ENCODE data around the gene SLC16A8.
A peak's percentile ranks its signal among the peaks of the same experiment; 100 is the strongest.

The SLC16A8 gene

DNA sequence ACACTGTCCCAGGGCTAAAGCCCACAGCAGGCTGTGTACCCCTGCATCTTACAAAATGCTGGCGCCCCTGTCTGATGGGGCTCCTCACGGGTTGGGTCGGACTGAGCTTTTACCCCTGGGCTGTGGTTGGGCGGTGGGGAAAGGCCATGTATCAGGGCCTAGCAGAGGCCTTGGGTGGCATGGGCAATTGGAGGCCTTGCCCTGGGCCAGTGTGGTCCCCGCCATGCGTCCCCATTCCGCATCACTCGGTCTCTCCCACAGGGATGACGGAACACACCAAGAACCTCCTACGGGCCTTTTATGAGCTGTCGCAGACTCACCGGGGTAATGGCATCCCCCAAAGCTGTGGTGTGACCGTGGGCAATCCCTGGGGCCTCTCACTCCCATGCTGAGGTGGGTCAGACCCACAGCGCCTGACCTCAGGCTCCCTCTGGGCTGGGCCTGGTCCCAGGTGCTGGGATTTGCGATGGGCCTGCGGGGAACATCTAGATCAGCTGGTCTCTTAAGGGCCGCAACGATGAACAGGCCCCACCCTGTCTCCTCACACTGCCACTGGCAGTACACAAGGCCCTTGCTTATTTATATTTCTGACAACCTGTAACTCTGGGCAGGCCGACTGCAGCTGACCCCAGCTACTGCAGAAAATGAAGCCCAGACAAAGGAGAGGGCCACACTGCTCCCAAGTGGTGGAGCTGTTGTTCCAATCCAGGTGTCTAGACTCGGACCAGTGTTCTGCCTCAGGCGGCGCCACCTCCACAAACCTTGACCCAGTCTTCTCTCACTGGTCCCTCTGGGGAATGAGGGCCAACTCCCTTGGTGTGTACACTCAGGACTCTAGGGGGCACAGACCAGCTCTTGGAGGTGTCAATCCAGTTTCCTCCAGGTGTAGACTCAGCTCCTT is 12.3 kb downstream of the SLC16A8 start:
- CTCF ChIA-PET, result interaction anchor here (1.0 to 2.1 kb wide), 3 partner anchors 19 to 159 kb away, joined by 3 to 16 read pairs (median 5); no protein-coding TSS in a partner anchor
- peaks cover 3 to 88% of the 10 kb centered on the region in 2 experiments; a peak in 2 of 3 replicates for H3K36me3 ChIP-seq (ENCODE audit: control insufficient read depth in 2 of 2, insufficient read depth in 1 of 2, low read length in 2 of 2)
- H3K4me1 ChIP-seq (ENCODE audit: control insufficient read depth, insufficient read depth, low read length), result no peaks in the 10 kb centered on the region
- H3K9me3 ChIP-seq (ENCODE audit: control insufficient read depth, insufficient read depth, low read depth, low read length), result no peaks in the 10 kb centered on the region
- TF ChIP-seq ZIC2 (tag by site-specific recombination; IDR thresholded peaks at IDR 0.05), result peak; percentile 53
- TF ChIP-seq, protein P1, sequence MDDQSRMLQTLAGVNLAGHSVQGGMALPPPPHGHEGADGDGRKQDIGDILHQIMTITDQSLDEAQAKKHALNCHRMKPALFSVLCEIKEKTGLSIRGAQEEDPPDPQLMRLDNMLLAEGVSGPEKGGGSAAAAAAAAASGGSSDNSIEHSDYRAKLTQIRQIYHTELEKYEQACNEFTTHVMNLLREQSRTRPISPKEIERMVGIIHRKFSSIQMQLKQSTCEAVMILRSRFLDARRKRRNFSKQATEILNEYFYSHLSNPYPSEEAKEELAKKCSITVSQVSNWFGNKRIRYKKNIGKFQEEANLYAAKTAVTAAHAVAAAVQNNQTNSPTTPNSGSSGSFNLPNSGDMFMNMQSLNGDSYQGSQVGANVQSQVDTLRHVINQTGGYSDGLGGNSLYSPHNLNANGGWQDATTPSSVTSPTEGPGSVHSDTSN (CRISPR knock-in tag; IDR thresholded peaks at IDR 0.05), result no peak
- POLR2A ChIA-PET, result interaction anchor here (0.6 kb wide), 1 partner anchor 29 kb away, joined by 8 read pairs; no protein-coding TSS in a partner anchor
- H3K27ac ChIP-seq (ENCODE audit: extremely low read depth, low read depth, low read length), result no peak overlapping the region
- H3K4me3 ChIP-seq (ENCODE audit: low read depth, low read length), result no peak overlapping the region

DNA sequence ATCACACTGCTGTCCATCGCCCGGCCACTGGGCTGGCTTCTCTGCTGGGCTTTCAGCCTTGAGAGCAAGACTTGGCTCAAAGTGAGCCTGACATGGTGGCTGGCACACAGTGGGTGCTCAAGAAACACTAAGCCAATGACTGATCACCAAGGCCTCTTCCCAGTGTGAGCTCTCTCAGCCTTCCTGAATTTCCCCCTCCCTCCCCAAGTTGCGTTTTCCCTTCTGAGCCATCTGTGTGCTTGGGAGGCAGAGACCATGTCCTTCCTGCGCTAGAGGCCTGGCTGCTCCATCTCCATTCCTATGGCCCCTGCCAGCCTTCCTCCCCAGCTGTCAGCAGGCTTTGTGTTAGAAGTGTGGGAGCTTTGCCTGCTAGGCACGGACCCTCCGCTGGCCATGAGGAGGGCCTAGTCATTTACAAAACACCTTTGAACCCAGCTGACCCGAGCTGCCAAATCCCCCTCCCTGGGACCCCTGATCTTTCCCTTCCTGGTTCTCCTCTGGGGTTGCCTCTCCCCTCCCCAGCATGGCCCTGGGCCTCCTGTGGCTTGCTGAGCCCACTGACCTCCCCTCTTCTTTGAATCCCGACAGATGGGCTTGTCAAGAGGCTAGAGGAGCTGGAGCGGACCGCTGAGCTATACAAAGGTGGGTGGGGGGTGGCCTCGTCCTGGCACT is 13.6 kb downstream of the SLC16A8 start:
- H3K36me3 ChIP-seq (ENCODE audit: control insufficient read depth in 2 of 2, insufficient read depth in 1 of 2, low read length in 2 of 2), result peaks cover 3 to 93% of the 10 kb centered on the region in 2 experiments; a peak in 2 of 3 replicates
- H3K4me1 ChIP-seq (ENCODE audit: control insufficient read depth, insufficient read depth, low read length), result no peaks in the 10 kb centered on the region
- no peak overlapping the region for H3K4me3 ChIP-seq (ENCODE audit: low read depth, low read length)
- no peak overlapping the region for H3K27ac ChIP-seq (ENCODE audit: extremely low read depth, low read depth, low read length)
- CTCF ChIA-PET, result interaction anchor here (0.7 to 2.5 kb wide), 6 partner anchors 11 to 30 kb away, joined by 3 to 11 read pairs (median 4); partner anchors contain the start of gene PICK1
- no peak for TF ChIP-seq TRIM28 (IDR thresholded peaks at IDR 0.05; ENCODE audit: borderline replicate concordance, low read length)
- TF ChIP-seq ZNF521 (tag by site-specific recombination; IDR thresholded peaks at IDR 0.05), result no peak
- TF ChIP-seq ZNF558 (tag by site-specific recombination; IDR thresholded peaks at IDR 0.05), result no peak
- no peak for TF ChIP-seq SETDB1 (IDR thresholded peaks at IDR 0.05; ENCODE audit: insufficient read length, low read length)
- TF ChIP-seq, protein P2, sequence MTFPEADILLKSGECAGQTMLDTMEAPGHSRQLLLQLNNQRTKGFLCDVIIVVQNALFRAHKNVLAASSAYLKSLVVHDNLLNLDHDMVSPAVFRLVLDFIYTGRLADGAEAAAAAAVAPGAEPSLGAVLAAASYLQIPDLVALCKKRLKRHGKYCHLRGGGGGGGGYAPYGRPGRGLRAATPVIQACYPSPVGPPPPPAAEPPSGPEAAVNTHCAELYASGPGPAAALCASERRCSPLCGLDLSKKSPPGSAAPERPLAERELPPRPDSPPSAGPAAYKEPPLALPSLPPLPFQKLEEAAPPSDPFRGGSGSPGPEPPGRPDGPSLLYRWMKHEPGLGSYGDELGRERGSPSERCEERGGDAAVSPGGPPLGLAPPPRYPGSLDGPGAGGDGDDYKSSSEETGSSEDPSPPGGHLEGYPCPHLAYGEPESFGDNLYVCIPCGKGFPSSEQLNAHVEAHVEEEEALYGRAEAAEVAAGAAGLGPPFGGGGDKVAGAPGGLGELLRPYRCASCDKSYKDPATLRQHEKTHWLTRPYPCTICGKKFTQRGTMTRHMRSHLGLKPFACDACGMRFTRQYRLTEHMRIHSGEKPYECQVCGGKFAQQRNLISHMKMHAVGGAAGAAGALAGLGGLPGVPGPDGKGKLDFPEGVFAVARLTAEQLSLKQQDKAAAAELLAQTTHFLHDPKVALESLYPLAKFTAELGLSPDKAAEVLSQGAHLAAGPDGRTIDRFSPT (tag by site-specific recombination; IDR thresholded peaks at IDR 0.05), result no peak
- TF ChIP-seq, protein P3, sequence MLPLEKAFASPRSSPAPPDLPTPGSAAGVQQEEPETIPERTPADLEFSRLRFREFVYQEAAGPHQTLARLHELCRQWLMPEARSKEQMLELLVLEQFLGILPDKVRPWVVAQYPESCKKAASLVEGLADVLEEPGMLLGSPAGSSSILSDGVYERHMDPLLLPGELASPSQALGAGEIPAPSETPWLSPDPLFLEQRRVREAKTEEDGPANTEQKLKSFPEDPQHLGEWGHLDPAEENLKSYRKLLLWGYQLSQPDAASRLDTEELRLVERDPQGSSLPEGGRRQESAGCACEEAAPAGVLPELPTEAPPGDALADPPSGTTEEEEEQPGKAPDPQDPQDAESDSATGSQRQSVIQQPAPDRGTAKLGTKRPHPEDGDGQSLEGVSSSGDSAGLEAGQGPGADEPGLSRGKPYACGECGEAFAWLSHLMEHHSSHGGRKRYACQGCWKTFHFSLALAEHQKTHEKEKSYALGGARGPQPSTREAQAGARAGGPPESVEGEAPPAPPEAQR (tag by site-specific recombination; IDR thresholded peaks at IDR 0.05), result no peak
- TF ChIP-seq ZNF776 (tag by site-specific recombination; IDR thresholded peaks at IDR 0.05; ENCODE audit: borderline replicate concordance), result no peak
- POLR2A ChIA-PET, result no interaction called here
- no peaks in the 10 kb centered on the region for H3K9me3 ChIP-seq (ENCODE audit: control insufficient read depth, insufficient read depth, low read depth, low read length)

DNA sequence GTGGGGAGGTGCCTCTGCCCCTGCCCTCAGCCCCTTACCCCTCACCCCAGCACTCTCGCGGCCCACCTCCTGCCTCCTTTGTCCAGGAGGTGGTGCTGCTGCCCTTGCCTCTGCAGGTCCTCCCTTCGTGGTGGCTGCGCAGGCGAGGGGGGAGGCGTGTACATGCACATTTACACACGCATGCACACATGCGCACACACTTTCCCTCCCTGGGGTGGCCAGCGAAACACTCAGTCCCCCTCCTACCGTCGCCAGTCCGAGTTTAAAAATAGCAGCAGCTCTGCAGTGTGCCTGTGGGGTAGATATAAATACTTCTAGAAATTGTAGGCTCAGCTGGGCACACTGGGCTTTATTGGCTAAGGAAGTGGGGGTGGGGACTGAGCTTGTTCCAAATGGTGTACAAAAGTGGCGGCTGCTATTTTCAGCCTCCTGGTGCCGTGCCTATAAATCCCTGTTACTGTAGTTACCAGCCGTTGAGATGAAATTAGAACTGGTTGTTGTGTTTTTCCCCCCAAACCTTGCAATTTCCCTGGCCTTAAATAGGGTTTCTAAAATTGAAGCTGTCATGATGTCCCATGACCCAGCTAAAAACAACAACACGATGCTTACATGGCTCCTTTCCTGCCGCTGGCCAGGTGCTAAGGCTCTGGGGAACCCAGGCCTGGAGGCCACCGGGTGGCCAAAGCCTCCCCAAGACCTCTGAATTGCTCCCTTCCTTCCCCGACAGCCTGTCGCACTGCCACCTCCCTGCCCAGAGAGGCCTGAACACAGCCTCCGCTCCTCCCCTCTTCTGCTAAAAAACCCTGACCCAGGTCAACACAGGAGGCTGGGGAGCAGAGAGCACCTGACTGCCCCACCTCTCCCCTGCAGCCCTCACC is 14.4 kb downstream of the SLC16A8 start:
- CTCF ChIA-PET, result interaction anchor here (0.6 to 2.5 kb wide), 8 partner anchors 10 to 415 kb away, joined by 3 to 11 read pairs (median 3); partner anchors contain the start of gene PICK1
- H3K4me1 ChIP-seq (ENCODE audit: control insufficient read depth, insufficient read depth, low read length), result no peaks in the 10 kb centered on the region
- H3K4me3 ChIP-seq (ENCODE audit: low read depth, low read length), result no peak overlapping the region
- no peak overlapping the region for H3K27ac ChIP-seq (ENCODE audit: extremely low read depth, low read depth, low read length)
- TF ChIP-seq SCRT1 (tag by site-specific recombination; IDR thresholded peaks at IDR 0.05; ENCODE audit: borderline replicate concordance) (0 out of 2 replicates have a peak, but pooled peaks have one; percentile 29), ZNF654 (tag by site-specific recombination; IDR thresholded peaks at IDR 0.05; ENCODE audit: low read depth) (peak; percentile 25), ZNF274 (IDR thresholded peaks at IDR 0.05; ENCODE audit: low read length) (no peak), ZNF274 (tag by site-specific recombination; IDR thresholded peaks at IDR 0.05; ENCODE audit: borderline replicate concordance) (no peak), SCRT2 (tag by site-specific recombination; IDR thresholded peaks at IDR 0.05) (peak; percentile 70), ZNF2 (tag by site-specific recombination; IDR thresholded peaks at IDR 0.05) (0 out of 2 replicates have a peak, but pooled peaks have one; percentile 29)
- TF ChIP-seq, protein P4, sequence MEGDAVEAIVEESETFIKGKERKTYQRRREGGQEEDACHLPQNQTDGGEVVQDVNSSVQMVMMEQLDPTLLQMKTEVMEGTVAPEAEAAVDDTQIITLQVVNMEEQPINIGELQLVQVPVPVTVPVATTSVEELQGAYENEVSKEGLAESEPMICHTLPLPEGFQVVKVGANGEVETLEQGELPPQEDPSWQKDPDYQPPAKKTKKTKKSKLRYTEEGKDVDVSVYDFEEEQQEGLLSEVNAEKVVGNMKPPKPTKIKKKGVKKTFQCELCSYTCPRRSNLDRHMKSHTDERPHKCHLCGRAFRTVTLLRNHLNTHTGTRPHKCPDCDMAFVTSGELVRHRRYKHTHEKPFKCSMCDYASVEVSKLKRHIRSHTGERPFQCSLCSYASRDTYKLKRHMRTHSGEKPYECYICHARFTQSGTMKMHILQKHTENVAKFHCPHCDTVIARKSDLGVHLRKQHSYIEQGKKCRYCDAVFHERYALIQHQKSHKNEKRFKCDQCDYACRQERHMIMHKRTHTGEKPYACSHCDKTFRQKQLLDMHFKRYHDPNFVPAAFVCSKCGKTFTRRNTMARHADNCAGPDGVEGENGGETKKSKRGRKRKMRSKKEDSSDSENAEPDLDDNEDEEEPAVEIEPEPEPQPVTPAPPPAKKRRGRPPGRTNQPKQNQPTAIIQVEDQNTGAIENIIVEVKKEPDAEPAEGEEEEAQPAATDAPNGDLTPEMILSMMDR (tag by site-specific recombination; IDR thresholded peaks at IDR 0.05), result peak; percentile 46; the same call in 1 of the 2 replicates
- no peaks in the 10 kb centered on the region for H3K9me3 ChIP-seq (ENCODE audit: control insufficient read depth, insufficient read depth, low read depth, low read length)
- peaks cover 10 to 93% of the 10 kb centered on the region in 2 experiments for H3K36me3 ChIP-seq (ENCODE audit: control insufficient read depth in 2 of 2, insufficient read depth in 1 of 2, low read length in 2 of 2)
- POLR2A ChIA-PET, result no interaction called here

Data from HEK293 (cell line).